MCF 10A (cell line): ENCODE results near the gene PMEPA1. TPM values are rescaled to one million over a fixed set of nuclear protein-coding genes. Genes with fewer than 3 reads are reported as not detected.

Experiments
- BruUV-seq: library from RNA; stranded (reverse); fragments of 400-500 nt; replicated peaks from 2 replicates; lab custom pipeline; 2021; lab: Mats Ljungman, UMichigan
- CTCF ChIA-PET: fragments of 300-600 bp; sonication (Branson Sonifier 250); formaldehyde crosslinking; extraction: SDS; loops from one replicate; lab custom pipeline; 2021; ENCODE audit warnings: antibody characterized with exemption, inconsistent platforms; lab: Yijun Ruan, JAX
- POLR2A ChIA-PET: fragments of 300-600, 350-650 bp; sonication (Branson Sonifier 250); formaldehyde crosslinking; extraction: SDS; loops from one replicate; lab custom pipeline; 2020; ENCODE audit warnings: antibody characterized with exemption, inconsistent platforms; lab: Yijun Ruan, JAX
- DNase-seq: peaks from one replicate; pipeline ENCODE4 v3.0.0-alpha.2; 2018; ENCODE audit not compliant: unreplicated experiment
- H3K27ac Mint-ChIP-seq: one replicate; pipeline ENCODE4 v1.8.0; 2022; ENCODE audit warnings: mild to moderate bottlenecking, low read depth, mixed read lengths; ENCODE audit not compliant: unreplicated experiment
- H3K27me3 Mint-ChIP-seq: one replicate; pipeline ENCODE4 v1.8.0; 2022; ENCODE audit warnings: mixed read lengths; ENCODE audit not compliant: insufficient read depth, unreplicated experiment
- H3K36me3 Mint-ChIP-seq: one replicate; pipeline ENCODE4 v1.8.0; 2022; ENCODE audit warnings: mild to moderate bottlenecking, moderate library complexity, mixed read lengths; ENCODE audit not compliant: insufficient read depth, unreplicated experiment
- H3K4me1 Mint-ChIP-seq: one replicate; pipeline ENCODE4 v1.8.0; 2022; ENCODE audit warnings: mixed read lengths; ENCODE audit not compliant: insufficient read depth, unreplicated experiment
- H3K4me3 Mint-ChIP-seq: one replicate; pipeline ENCODE4 v1.8.0; 2022; ENCODE audit warnings: mild to moderate bottlenecking, moderate library complexity, mixed read lengths; ENCODE audit not compliant: unreplicated experiment
- H3K9me3 Mint-ChIP-seq: one replicate; pipeline ENCODE4 v1.8.0; 2022; ENCODE audit warnings: mixed read lengths; ENCODE audit not compliant: unreplicated experiment
- CTCF ChIP-seq: fragments of 200-600 bp; IDR thresholded peaks from one replicate; pipeline ENCODE4 v1.8.0; 2022; ENCODE audit warnings: antibody characterized with exemption, mild to moderate bottlenecking; ENCODE audit not compliant: unreplicated experiment
- intact Hi-C: fragments of 100-400 bp; cut with micrococcal nuclease; formaldehyde crosslinking; loops from 2 replicates; pipeline ENCODE4 v1.14.1; 2022
- total RNA-seq: library from RNA; stranded (reverse); gene quantifications from 2 replicates; pipeline ENCODE4 v1.2.3, GENCODE V29; 2022

PMEPA1 gene
- total RNA-seq, 1 experiment from 2014 or later = 68.5 TPM

DNA sequence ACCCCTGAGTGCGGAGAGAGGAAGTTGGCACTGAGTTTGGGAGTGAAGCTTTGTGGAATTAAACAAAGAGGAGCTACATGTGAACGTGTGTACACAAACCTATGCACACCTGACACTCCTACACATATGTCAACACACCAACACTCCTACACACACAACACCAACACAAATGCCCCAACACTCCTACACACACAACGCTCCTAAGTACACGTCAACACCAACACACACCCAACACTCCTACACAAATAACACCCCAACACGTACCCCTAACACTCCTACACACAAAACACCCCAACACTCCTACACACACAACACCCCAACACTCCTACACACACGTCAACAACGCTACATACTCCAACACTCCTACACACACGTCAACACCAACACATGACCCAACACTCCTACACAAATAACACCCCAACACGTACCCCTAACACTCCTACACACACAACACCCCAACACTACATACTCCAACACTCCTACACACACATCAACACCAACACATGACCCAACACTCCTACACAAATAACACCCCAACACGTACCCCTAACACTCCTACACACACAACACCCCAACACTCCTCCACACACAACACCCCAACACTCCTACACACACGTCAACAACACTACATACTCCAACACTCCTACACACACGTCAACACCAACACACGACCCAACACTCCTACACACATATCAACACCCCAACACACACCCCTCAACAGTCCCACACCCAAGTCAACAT lies 49.5 kb downstream of the PMEPA1 start:
- no peak for DNase-seq
- POLR2A ChIA-PET = interaction anchor here (0.7 kb wide), 1 partner anchor 48 kb away, joined by 3 read pairs; no protein-coding TSS in a partner anchor
- H3K27ac Mint-ChIP-seq = no peak overlapping the region
- no peaks in the 10 kb centered on the region for H3K9me3 Mint-ChIP-seq
- intact Hi-C loops = no loop called here
- CTCF ChIA-PET = interaction anchor here (0.7 to 1.5 kb wide), 4 partner anchors 37 to 433 kb away, joined by 3 to 6 read pairs (median 4); no protein-coding TSS in a partner anchor
- H3K4me1 Mint-ChIP-seq = peaks cover 19% of the 10 kb centered on the region
- no peak overlapping the region for H3K4me3 Mint-ChIP-seq
- H3K27me3 Mint-ChIP-seq = no peaks in the 10 kb centered on the region
- BruUV-seq = no TSS peak
- H3K36me3 Mint-ChIP-seq = peaks cover 18% of the 10 kb centered on the region
- TF ChIP-seq CTCF = no peak

- H3K9me3 Mint-ChIP-seq = no peaks in the 10 kb centered on the region
- H3K27ac Mint-ChIP-seq = peak overlapping the region; percentile 39
- peaks cover 21% of the 10 kb centered on the region for H3K4me1 Mint-ChIP-seq
- no peak for DNase-seq
- H3K36me3 Mint-ChIP-seq = peaks cover 18% of the 10 kb centered on the region
- H3K27me3 Mint-ChIP-seq = no peaks in the 10 kb centered on the region
- no peak overlapping the region for H3K4me3 Mint-ChIP-seq
- ChIA-PET POLR2A (interaction anchor here (0.7 to 0.9 kb wide), 2 partner anchors 28 to 49 kb away, joined by 3 read pairs; no protein-coding TSS in a partner anchor), CTCF (interaction anchor here (0.6 to 1.5 kb wide), 6 partner anchors 37 to 519 kb away, joined by 3 to 6 read pairs (median 3); no protein-coding TSS in a partner anchor)
- TF ChIP-seq CTCF = no peak
- intact Hi-C loops = loop anchor here (5.0 kb wide), 1 partner anchor 38 kb away; no protein-coding TSS in a partner anchor
- no TSS peak for BruUV-seq
Observed at GRCh38 chr20:57659517-57660180, 50.2 kb downstream of the PMEPA1 start.

- no peak for DNase-seq
- no TSS peak for BruUV-seq
- H3K9me3 Mint-ChIP-seq = no peaks in the 10 kb centered on the region
- TF ChIP-seq CTCF = no peak
- H3K27ac Mint-ChIP-seq = peak overlapping the region; percentile 39
- H3K4me1 Mint-ChIP-seq = peaks cover 24% of the 10 kb centered on the region
- H3K36me3 Mint-ChIP-seq = peaks cover 18% of the 10 kb centered on the region
- no peaks in the 10 kb centered on the region for H3K27me3 Mint-ChIP-seq
- CTCF ChIA-PET = interaction anchor here (0.6 to 1.5 kb wide), 5 partner anchors 36 to 519 kb away, joined by 3 to 6 read pairs (median 3); no protein-coding TSS in a partner anchor
- intact Hi-C loops = loop anchor here (5.0 kb wide), 1 partner anchor 38 kb away; no protein-coding TSS in a partner anchor
- POLR2A ChIA-PET = interaction anchor here (0.9 kb wide), 1 partner anchor 29 kb away, joined by 3 read pairs; no protein-coding TSS in a partner anchor
- no peak overlapping the region for H3K4me3 Mint-ChIP-seq
Observed at GRCh38 chr20:57658833-57659516, 50.8 kb downstream of the PMEPA1 start.
